Measurements from ENCODE around the gene DYNLT4.

DYNLT4 gene

DNA sequence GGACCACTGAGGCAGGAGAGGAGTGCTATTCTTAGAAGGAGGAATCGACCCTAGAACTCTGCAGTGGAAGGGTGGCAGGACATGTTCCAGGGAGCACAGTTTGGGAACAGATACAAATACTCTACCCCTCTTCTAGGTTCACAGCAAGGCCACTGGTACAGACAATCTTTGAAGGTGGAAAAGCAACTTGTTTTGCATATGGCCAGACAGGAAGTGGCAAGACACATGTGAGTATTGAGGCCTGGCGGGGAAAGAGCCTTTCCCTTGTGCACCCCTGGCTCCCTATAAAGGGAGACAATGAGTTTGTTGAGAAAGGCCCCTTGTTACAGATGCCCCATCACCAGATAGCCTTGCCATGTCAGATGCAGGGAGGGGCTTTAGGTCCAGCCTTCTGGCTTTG, 49.7 kb downstream of the DYNLT4 start:
- no peak for DNase-seq (ENCODE audit: low read depth)

Data from ELR (cell line).